GM18511 (cell line): Measurements from ENCODE around the gene HEXA.

Experiments
- ATAC-seq: cut with Tn5 transposase; IDR thresholded peaks from one replicate; pipeline ENCODE4 v1.9.1; 2021; ENCODE audit warnings: mild to moderate bottlenecking, moderate library complexity; ENCODE audit not compliant: unreplicated experiment

Gene HEXA

GRCh38 chr15:72377331-72377730 is 1.5 kb upstream of the HEXA start:
- ATAC-seq, result no peak

- ATAC-seq, result peak; percentile 57
Measured at GRCh38 chr15:72375501-72375845, 341 bp downstream of the HEXA start.

GRCh38 chr15:72372361-72372760 is 3.5 kb downstream of the HEXA start:
- no peak for ATAC-seq

DNA sequence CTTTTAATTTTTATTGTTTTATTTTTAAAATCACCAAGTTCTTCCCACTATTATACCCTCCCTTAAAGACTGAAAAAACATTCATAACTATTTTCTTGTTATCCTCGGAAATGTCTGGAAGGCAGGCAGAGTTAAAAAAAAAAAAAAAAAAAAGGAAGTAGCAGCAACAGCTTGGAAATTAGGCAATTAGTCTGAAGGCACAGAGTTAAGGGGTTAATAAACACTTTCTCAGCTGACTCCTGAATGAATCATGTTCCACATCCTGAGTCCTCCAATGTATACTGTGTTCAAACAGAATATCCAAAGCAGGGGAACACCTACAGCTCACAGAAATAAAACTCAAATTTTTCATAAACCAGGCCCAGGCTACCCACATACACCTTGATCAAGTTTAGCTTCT is 5.8 kb downstream of the HEXA start:
- ATAC-seq, result no peak

DNA sequence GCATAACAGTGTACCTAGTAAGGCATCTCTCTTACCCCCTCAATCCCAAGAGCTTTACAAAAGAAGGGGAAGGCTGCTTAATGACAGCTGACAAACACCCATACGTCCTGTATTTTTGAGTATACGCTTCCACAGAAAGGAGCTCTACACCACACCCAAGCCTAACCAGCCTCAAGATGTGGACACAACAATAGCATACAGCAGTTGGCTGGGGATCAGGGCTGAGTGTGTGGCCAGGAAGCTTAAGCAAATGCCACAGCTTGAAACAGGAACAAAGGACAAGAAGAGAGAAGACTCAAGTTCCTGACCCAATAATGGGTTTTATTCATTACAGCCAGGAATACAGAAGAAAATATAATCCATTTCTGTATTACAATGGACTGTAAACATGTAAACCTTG is 6.9 kb downstream of the HEXA start:
- ATAC-seq, result no peak

- no peak for ATAC-seq
Measured at GRCh38 chr15:72368325-72368724, 7.5 kb downstream of the HEXA start.

DNA sequence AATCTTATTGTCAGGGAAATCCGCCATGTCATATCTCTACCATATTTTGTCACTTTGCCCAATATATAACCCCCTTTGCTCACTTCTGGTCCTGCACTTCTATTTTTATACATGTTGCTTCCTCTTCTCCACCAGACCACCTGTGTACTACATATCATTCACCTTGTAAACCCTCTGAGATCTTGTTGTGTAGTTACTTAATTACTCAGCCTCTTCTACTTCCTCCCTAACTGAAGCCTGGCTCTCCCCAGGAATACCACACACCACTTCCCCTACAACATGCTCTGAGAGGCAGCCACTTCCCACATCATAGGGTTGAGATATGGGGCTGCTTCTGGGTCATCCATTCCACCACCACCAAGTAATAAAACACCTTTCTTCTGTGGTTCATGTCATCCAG is 10.0 kb downstream of the HEXA start:
- peak; percentile 82 for ATAC-seq

- ATAC-seq, result no peak
Measured at GRCh38 chr15:72361176-72361575, 14.6 kb downstream of the HEXA start.

GRCh38 chr15:72358650-72359171 is 17.1 kb downstream of the HEXA start:
- ATAC-seq, result no peak

DNA sequence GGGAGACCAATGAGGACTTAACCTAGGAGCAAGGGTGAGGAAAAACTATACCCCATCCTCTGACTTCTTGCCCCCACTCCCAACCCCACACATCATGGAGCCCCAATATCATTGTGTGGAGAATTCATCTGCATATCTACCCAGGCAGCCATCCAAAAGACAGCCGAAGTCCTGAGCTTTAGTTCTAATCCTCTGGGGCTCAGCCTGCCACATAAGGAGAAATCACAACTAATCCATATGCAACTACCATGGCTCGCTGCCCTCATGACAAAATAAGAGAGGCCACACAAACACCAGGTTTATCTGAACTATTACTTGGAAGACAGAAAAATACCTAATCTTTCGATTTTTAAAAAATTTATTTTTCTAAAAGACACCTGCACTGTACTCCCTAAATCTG is 17.7 kb downstream of the HEXA start:
- ATAC-seq, result no peak

- no peak for ATAC-seq
Measured at GRCh38 chr15:72354496-72354895, 21.3 kb downstream of the HEXA start.

- no peak for ATAC-seq
Measured at GRCh38 chr15:72353266-72353665, 22.5 kb downstream of the HEXA start.

- ATAC-seq, result no peak
Measured at GRCh38 chr15:72345806-72346205, 30.0 kb downstream of the HEXA start.

DNA sequence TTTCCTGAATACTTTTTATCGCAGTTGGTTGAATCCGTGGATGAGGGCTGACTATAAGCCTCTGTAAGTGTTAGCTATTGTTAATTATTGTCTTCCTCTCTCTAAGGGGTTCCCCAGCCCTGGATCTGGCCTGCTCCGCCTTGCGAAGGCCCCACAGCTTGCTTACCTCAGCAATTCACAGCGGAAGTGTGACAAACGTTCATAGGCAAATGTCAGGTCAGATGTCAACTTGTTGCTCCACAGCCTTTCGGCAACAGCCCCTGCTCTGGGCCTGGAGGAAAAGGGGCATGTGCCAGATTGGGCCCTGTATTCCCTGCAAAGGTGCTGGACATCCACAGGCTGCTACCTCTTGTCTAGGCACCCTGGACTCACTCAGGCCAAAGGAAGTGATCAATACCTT is 30.5 kb downstream of the HEXA start:
- ATAC-seq, result no peak

DNA sequence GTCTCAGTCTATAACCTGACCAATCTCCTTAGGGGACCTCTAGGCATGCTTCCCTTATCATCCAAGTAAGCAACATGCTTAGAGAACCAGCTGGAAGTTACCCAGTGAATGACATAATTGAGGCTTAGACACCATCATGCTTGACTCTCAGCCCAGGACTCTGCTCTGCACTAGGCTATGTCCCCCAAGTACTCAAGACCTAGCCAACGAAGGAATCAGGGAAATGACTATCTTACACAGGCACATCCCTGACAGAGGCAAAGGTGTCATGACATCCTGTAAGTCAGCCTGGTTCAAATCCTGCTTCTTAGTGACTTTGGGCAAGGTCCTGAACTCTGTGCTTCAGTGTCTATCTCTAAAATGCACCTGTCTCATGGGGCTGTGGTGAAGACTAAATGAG is 31.2 kb downstream of the HEXA start:
- ATAC-seq, result no peak

DNA sequence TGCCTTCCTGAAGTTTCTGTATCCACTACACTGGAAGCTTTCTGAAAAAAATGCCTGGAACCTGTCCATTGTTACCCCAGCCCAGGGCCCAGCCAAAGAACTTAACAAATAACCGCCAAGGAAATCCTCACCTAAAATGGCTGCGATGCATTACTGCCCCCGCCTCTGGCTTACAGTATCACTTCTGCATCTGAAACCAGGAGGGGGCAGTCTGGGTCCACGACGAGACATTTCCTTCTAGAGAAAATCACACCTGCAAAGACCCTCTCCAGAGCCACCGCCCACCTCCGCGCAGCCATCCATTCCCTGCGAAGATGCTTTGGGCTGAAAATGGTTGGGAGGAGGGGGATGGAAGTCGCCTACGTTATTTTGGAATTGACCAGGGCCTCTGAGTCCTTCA is 33.4 kb downstream of the HEXA start:
- no peak for ATAC-seq

GRCh38 chr15:72341361-72341760 is 34.5 kb downstream of the HEXA start:
- ATAC-seq, result no peak

- ATAC-seq, result no peak
Measured at GRCh38 chr15:72340366-72340765, 35.4 kb downstream of the HEXA start.

GRCh38 chr15:72339777-72340177 is 36.0 kb downstream of the HEXA start:
- ATAC-seq, result no peak

- no peak for ATAC-seq
Measured at GRCh38 chr15:72338617-72339321, 37.0 kb downstream of the HEXA start.

DNA sequence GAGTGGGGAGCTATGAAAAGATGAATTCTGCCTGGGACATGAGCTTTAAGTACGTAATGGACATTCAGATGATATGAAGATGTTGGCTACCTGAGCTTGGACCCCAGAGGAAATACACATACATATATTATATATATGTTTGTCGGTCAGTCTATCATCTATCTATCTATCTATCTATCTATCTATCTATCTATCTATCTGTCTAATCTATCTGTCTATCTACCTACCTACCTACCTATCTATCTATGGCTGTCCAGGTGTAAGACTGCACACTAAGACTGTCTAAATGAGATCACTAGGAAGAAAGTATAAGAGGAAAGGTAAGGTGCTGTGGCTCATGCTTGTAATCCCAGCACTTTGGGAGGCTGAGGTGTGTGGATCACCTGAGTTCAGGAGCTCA is 37.7 kb downstream of the HEXA start:
- ATAC-seq, result no peak

GRCh38 chr15:72334842-72335241 is 41.0 kb downstream of the HEXA start:
- no peak for ATAC-seq

DNA sequence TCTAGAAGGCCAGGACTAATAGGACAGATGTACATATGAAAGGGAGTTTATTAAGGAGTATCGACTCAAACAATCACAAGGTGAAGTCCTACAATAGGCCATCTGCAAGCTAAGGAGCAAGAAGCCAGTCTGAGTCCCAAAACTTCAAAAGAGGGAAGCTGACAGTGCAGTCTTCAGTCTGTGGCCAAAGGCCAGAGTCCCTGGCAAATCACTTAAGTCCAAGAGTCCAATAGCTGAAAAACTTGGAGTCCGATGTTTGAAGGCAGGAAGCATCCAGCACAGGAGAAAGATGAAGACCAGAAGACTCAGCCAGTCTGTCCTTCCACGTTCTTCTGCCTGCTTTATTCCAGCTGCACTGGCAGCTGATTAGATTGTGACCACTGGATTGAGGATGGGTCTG is 44.8 kb downstream of the HEXA start:
- ATAC-seq, result no peak
